T-helper 1 cell (primary cell): ENCODE data around the gene NCAPG2.
"Not testable (repeated sequence)": the region's sequence is repeated elsewhere in the genome, so short reads cannot be mapped to it uniquely, and the experiment has no call there.

ENCODE experiments used
- DNase-seq, 5 donors: peaks; one replicate each; pipeline ENCODE4 v3.0.0-alpha.2; 2012 to 2020

NCAPG2 gene

GRCh38 chr7:158664406-158664805 is 40.2 kb downstream of the NCAPG2 start:
- no peak for DNase-seq

- DNase-seq: no peak
Measured at GRCh38 chr7:158663428-158663741, 41.2 kb downstream of the NCAPG2 start.

- DNase-seq: peak in 1 of 5 donors; percentile 11
Measured at GRCh38 chr7:158662610-158663427, 41.8 kb downstream of the NCAPG2 start.

GRCh38 chr7:158658475-158658874 is 46.1 kb downstream of the NCAPG2 start:
- no peak for DNase-seq

GRCh38 chr7:158657189-158657746 is 47.3 kb downstream of the NCAPG2 start:
- no peak for DNase-seq

GRCh38 chr7:158655931-158656441 is 48.6 kb downstream of the NCAPG2 start:
- DNase-seq: peak in 1 of 5 donors; percentile 94

- DNase-seq: no peak
Measured at GRCh38 chr7:158655507-158655906, 49.1 kb downstream of the NCAPG2 start.

GRCh38 chr7:158651968-158652565 is 52.5 kb downstream of the NCAPG2 start:
- DNase-seq: no peak

- DNase-seq: no peak
Measured at GRCh38 chr7:158650821-158651225, 53.8 kb downstream of the NCAPG2 start.

- no peak for DNase-seq
Measured at GRCh38 chr7:158649279-158649678, 55.3 kb downstream of the NCAPG2 start.

GRCh38 chr7:158648787-158649186 is 55.8 kb downstream of the NCAPG2 start:
- DNase-seq: no peak

- no peak for DNase-seq
Measured at GRCh38 chr7:158648168-158648567, 56.4 kb downstream of the NCAPG2 start.

GRCh38 chr7:158647475-158647792 is 57.2 kb downstream of the NCAPG2 start:
- DNase-seq: no peak

GRCh38 chr7:158646766-158647474 is 57.7 kb downstream of the NCAPG2 start:
- DNase-seq: no peak

- no peak for DNase-seq
Measured at GRCh38 chr7:158645842-158646241, 58.8 kb downstream of the NCAPG2 start.

- DNase-seq: no peak
Measured at GRCh38 chr7:158642149-158642548, 62.5 kb downstream of the NCAPG2 start.

- no peak for DNase-seq
Measured at GRCh38 chr7:158638001-158638400, 66.6 kb downstream of the NCAPG2 start.

- no peak for DNase-seq
Measured at GRCh38 chr7:158633055-158633956, 71.3 kb downstream of the NCAPG2 start.

- no peak for DNase-seq
Measured at GRCh38 chr7:158631574-158632195, 72.9 kb downstream of the NCAPG2 start.

- DNase-seq: not testable (repeated sequence)
Measured at GRCh38 chr7:158626289-158626688, 78.3 kb downstream of the NCAPG2 start.

- DNase-seq: no peak
Measured at GRCh38 chr7:158623241-158623640, 81.4 kb downstream of the NCAPG2 start.
